ENCODE data around the gene GIN1. TPM values are rescaled to one million over a fixed set of nuclear protein-coding genes. Genes with fewer than 3 reads are reported as not detected.

Gene GIN1
- total and polyA plus RNA-seq, 9 of the 15 experiments (the other 6 are each of a cell fraction or from before 2014, with no cell fraction given) = 2.4 to 9.8 (median 7.8) TPM

DNA sequence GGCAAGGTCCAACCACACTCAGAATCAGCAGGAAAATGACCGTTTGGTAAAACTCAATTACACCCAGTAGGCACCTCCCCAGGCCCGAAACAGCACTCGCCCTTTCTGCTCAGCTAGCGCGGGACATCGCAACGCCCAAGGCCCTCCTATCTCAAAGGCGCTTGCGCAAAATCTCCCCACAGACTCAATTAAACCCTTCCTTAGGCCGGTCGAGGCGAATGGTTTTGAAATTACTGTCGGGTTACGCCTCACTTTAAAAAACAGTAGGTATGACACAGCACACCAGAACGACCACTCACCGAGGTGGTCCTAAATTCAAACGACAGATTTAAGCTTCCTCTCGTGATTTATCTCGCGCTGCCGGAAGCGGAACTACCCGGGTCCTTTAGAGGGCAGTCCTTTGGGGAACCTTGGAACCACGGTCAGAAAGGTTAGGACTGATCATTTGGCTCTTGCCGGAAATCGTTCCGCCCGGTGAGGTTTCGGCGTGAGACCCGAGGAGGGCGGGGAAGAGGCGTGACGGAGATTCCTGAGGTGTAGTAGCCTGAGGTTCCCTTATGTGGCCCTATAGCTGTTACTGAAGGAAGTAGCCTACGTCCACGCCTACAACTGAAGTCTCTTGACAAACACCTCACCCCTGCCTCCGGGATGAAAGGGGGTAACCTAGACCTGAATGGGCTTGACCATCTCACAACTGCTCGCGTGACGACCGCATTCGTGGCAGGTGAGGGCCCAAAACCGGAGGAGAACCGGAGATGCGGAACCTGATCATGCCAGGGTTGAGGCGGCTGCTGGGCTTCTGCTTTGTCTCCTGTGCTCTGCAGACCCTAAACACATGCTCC is at the start of gene GIN1, which contains the start of gene PPIP5K2 (continued):
- TF ChIP-seq ZNF589 (CRISPR knock-in tag; IDR thresholded peaks at IDR 0.05; ENCODE audit: low read depth) = no peak; the same call in 1 of the 2 replicates
- TF ChIP-seq, protein P1, sequence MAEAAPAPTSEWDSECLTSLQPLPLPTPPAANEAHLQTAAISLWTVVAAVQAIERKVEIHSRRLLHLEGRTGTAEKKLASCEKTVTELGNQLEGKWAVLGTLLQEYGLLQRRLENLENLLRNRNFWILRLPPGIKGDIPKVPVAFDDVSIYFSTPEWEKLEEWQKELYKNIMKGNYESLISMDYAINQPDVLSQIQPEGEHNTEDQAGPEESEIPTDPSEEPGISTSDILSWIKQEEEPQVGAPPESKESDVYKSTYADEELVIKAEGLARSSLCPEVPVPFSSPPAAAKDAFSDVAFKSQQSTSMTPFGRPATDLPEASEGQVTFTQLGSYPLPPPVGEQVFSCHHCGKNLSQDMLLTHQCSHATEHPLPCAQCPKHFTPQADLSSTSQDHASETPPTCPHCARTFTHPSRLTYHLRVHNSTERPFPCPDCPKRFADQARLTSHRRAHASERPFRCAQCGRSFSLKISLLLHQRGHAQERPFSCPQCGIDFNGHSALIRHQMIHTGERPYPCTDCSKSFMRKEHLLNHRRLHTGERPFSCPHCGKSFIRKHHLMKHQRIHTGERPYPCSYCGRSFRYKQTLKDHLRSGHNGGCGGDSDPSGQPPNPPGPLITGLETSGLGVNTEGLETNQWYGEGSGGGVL (CRISPR knock-in tag; IDR thresholded peaks at IDR 0.05) = no peak
- TF ChIP-seq SMARCA4 (IDR thresholded peaks at IDR 0.05) = no peak; the same call in 1 of the 2 replicates
- TF ChIP-seq, protein P2, sequence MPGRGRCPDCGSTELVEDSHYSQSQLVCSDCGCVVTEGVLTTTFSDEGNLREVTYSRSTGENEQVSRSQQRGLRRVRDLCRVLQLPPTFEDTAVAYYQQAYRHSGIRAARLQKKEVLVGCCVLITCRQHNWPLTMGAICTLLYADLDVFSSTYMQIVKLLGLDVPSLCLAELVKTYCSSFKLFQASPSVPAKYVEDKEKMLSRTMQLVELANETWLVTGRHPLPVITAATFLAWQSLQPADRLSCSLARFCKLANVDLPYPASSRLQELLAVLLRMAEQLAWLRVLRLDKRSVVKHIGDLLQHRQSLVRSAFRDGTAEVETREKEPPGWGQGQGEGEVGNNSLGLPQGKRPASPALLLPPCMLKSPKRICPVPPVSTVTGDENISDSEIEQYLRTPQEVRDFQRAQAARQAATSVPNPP (IDR thresholded peaks at IDR 0.05; ENCODE audit: borderline replicate concordance, insufficient read depth, insufficient read length) = no peak
- TF ChIP-seq CSDE1 (IDR thresholded peaks at IDR 0.05) = no peak; a peak in 1 of 4 replicates
- TF ChIP-seq, protein P3, sequence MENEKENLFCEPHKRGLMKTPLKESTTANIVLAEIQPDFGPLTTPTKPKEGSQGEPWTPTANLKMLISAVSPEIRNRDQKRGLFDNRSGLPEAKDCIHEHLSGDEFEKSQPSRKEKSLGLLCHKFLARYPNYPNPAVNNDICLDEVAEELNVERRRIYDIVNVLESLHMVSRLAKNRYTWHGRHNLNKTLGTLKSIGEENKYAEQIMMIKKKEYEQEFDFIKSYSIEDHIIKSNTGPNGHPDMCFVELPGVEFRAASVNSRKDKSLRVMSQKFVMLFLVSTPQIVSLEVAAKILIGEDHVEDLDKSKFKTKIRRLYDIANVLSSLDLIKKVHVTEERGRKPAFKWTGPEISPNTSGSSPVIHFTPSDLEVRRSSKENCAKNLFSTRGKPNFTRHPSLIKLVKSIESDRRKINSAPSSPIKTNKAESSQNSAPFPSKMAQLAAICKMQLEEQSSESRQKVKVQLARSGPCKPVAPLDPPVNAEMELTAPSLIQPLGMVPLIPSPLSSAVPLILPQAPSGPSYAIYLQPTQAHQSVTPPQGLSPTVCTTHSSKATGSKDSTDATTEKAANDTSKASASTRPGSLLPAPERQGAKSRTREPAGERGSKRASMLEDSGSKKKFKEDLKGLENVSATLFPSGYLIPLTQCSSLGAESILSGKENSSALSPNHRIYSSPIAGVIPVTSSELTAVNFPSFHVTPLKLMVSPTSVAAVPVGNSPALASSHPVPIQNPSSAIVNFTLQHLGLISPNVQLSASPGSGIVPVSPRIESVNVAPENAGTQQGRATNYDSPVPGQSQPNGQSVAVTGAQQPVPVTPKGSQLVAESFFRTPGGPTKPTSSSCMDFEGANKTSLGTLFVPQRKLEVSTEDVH (IDR thresholded peaks at IDR 0.05; ENCODE audit: low read depth, partially characterized antibody) = peak; percentile 97
- TF ChIP-seq, protein P4, sequence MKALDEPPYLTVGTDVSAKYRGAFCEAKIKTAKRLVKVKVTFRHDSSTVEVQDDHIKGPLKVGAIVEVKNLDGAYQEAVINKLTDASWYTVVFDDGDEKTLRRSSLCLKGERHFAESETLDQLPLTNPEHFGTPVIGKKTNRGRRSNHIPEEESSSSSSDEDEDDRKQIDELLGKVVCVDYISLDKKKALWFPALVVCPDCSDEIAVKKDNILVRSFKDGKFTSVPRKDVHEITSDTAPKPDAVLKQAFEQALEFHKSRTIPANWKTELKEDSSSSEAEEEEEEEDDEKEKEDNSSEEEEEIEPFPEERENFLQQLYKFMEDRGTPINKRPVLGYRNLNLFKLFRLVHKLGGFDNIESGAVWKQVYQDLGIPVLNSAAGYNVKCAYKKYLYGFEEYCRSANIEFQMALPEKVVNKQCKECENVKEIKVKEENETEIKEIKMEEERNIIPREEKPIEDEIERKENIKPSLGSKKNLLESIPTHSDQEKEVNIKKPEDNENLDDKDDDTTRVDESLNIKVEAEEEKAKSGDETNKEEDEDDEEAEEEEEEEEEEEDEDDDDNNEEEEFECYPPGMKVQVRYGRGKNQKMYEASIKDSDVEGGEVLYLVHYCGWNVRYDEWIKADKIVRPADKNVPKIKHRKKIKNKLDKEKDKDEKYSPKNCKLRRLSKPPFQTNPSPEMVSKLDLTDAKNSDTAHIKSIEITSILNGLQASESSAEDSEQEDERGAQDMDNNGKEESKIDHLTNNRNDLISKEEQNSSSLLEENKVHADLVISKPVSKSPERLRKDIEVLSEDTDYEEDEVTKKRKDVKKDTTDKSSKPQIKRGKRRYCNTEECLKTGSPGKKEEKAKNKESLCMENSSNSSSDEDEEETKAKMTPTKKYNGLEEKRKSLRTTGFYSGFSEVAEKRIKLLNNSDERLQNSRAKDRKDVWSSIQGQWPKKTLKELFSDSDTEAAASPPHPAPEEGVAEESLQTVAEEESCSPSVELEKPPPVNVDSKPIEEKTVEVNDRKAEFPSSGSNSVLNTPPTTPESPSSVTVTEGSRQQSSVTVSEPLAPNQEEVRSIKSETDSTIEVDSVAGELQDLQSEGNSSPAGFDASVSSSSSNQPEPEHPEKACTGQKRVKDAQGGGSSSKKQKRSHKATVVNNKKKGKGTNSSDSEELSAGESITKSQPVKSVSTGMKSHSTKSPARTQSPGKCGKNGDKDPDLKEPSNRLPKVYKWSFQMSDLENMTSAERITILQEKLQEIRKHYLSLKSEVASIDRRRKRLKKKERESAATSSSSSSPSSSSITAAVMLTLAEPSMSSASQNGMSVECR (CRISPR knock-in tag; IDR thresholded peaks at IDR 0.05) = peak; percentile 84; the same call in 1 of the 2 replicates
- TF ChIP-seq, protein P5, sequence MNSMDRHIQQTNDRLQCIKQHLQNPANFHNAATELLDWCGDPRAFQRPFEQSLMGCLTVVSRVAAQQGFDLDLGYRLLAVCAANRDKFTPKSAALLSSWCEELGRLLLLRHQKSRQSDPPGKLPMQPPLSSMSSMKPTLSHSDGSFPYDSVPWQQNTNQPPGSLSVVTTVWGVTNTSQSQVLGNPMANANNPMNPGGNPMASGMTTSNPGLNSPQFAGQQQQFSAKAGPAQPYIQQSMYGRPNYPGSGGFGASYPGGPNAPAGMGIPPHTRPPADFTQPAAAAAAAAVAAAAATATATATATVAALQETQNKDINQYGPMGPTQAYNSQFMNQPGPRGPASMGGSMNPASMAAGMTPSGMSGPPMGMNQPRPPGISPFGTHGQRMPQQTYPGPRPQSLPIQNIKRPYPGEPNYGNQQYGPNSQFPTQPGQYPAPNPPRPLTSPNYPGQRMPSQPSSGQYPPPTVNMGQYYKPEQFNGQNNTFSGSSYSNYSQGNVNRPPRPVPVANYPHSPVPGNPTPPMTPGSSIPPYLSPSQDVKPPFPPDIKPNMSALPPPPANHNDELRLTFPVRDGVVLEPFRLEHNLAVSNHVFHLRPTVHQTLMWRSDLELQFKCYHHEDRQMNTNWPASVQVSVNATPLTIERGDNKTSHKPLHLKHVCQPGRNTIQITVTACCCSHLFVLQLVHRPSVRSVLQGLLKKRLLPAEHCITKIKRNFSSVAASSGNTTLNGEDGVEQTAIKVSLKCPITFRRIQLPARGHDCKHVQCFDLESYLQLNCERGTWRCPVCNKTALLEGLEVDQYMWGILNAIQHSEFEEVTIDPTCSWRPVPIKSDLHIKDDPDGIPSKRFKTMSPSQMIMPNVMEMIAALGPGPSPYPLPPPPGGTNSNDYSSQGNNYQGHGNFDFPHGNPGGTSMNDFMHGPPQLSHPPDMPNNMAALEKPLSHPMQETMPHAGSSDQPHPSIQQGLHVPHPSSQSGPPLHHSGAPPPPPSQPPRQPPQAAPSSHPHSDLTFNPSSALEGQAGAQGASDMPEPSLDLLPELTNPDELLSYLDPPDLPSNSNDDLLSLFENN (IDR thresholded peaks at IDR 0.05; ENCODE audit: low read depth in 2 of 2, low read length in 2 of 2) = no peak
- no peak for TF ChIP-seq RBM14 (IDR thresholded peaks at IDR 0.05; ENCODE audit: borderline replicate concordance, insufficient read depth, low read depth, low read length)
